GM20000 (cell line): ENCODE measurements around the gene TCP11L1.
"Not testable (repeated sequence)": the region's sequence is repeated elsewhere in the genome, so short reads cannot be mapped to it uniquely, and the experiment has no call there.

Experiments used
- DNase-seq: peaks from one replicate; pipeline ENCODE4 v3.0.0; 2012; ENCODE audit warnings: low spot score
- CTCF ChIP-seq: IDR thresholded peaks from 2 replicates; pipeline ENCODE4 v1.5.1; 2012; ENCODE audit warnings: mild to moderate bottlenecking, control low read depth; ENCODE audit errors: extremely low read depth, missing control alignments

The TCP11L1 gene

GRCh38 chr11:33018840-33019239, 20.5 kb upstream of the TCP11L1 start:
- DNase-seq = no peak
- TF ChIP-seq CTCF = no peak

- TF ChIP-seq CTCF = no peak
- no peak for DNase-seq
Measured at GRCh38 chr11:33021501-33021900, 17.9 kb upstream of the TCP11L1 start.

DNA sequence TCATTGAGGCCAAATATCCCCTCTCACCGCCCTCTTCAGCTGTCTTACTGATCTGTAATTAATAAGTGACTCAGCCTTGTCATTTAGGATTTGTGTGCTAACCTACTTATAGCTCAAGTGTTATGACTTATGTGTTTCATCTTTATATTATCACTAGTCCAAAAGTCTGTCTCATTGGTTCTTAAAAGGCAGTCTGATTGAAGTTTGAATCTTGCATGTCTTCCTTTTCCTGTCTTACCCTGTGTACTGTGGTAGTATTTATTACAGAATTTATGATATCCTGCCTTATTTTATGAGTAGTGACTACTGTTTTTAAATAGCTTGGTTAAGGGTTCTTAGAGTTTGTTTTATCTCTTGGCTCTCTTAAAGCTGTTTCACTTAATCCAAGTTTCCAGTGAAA, 17.4 kb upstream of the TCP11L1 start:
- DNase-seq = no peak
- TF ChIP-seq CTCF = no peak

GRCh38 chr11:33025339-33025722, 14.0 kb upstream of the TCP11L1 start:
- DNase-seq = no peak
- TF ChIP-seq CTCF = no peak

GRCh38 chr11:33027233-33027632, 12.1 kb upstream of the TCP11L1 start:
- TF ChIP-seq CTCF = no peak
- DNase-seq = no peak

DNA sequence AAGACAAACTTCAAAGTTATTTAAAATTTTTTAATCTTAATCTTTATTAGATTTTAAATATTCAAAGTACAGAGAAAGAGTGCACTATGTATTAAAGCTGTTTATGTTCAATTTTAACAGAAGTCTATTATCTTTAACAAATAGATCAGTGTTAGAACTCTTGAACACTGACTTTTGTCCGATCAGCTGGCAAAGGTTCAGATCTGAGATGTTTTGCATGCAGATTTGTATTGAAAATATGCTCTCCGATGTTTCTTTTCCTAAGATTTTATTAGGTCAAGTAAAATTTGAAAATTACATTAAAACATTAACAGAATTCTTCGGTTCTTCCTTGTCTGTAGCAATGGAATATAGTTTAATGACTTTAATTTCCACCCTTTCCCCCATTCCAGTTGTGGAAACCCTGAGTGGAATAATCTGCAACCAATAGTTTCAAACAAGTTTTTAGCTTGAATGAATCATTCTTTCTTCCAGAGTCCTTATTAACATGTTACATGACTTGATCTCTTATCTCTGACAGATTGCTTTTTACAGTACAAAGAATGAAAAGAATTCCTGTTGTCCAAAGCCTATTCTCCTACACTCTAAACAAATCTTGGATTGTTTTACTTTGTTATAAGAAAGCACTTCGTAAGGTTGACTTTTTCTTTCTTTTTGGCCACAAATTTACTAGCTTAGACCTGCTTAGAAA, 11.4 kb upstream of the TCP11L1 start:
- TF ChIP-seq CTCF = no peak
- DNase-seq = no peak

DNA sequence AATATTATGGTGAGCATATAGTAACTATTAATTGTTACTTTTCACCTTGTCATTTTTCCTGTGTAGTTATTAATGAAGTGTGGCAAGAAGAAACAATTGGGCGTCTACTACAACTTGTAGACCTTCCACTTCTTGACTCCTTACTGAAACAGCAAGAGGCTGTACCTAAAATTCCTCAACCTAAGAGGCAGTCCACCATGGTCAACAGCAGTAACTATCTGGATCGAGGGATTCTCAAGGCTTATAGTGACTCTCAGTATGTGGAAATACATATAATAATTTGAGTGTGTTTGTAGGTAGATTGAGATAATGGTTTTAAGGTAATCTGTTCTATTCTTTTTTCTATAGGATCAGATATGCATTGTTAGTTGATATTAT, 10.8 kb upstream of the TCP11L1 start:
- TF ChIP-seq CTCF = no peak
- no peak for DNase-seq

DNA sequence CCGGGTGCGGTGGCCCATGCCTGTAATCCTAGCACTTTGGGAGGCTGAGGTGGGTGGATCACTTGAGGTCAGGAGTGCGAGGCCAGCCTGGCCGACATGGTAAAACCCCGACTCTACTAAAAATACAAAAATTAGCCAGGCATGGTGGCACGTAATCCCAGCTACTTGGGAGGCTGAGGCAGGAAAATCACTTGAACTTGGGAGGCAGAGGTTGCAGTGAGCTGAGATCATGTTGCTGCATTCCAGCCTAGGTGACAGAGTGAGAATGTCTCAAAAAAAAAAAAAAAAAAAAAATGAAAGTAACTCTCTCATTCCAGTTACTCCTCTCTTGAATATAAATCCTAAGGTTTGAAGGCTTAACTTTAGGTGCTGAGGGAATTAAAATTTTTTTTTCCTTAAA, 10.2 kb upstream of the TCP11L1 start:
- DNase-seq = not testable (repeated sequence)
